Gastrocnemius medialis (tissue), 4 donors: ENCODE results near the gene AKNA. TPM values are rescaled to one million over a fixed set of nuclear protein-coding genes. Genes with fewer than 3 reads are reported as not detected.
"Not testable (repeated sequence)": the region's sequence is repeated elsewhere in the genome, so short reads cannot be mapped to it uniquely, and the experiment has no call there.

ENCODE experiments used
- ATAC-seq, 2 donors: fragments of 150-250 bp; one replicate each; pipeline ENCODE4 v1.9.1; 2016
- DNase-seq, 2 donors: peaks; one replicate each; pipeline ENCODE4 v3.0.0-alpha.2; 2019
- H3K27ac ChIP-seq, 4 donors: fragments of 200-600 bp; sonication (generic); 1 replicate in 1 of 4; 2 replicates in 3 of 4; pipeline ENCODE4 v1.5.1; 2016 to 2018; ENCODE audit warnings: mild to moderate bottlenecking in 2 of 4, moderate library complexity in 1 of 4
- H3K27me3 ChIP-seq, 3 donors: fragments of 200-600 bp; sonication (generic) in 2 of 3; 1 replicate in 1 of 3; 2 replicates in 2 of 3; pipeline versions ENCODE4 v1.5.1 to v1.6.0; 2016 to 2019; ENCODE audit warnings: mild to moderate bottlenecking in 1 of 3, moderate library complexity in 1 of 3
- H3K36me3 ChIP-seq, 2 donors: fragments of 200-600 bp; sonication (generic) in 1 of 2; one replicate each; pipeline ENCODE4 v1.5.1; 2017 to 2018
- H3K4me1 ChIP-seq, 2 donors: fragments of 200-600 bp; sonication (generic) in 1 of 2; one replicate each; pipeline ENCODE4 v1.5.1; 2016 to 2017; ENCODE audit warnings: mild to moderate bottlenecking in 2 of 2
- H3K4me3 ChIP-seq, 4 donors: fragments of 200-600 bp; sonication (generic) in 3 of 4; 1 replicate in 1 of 4; 2 replicates in 3 of 4; pipeline ENCODE4 v1.5.1; 2016 to 2019; ENCODE audit warnings: mild to moderate bottlenecking in 2 of 4
- H3K9me3 ChIP-seq, 3 donors: fragments of 200-600 bp; sonication (generic) in 2 of 3; 1 replicate in 1 of 3; 2 replicates in 2 of 3; pipeline ENCODE4 v1.5.1; 2016 to 2019
- CTCF ChIP-seq, 5 experiments: fragments of 450-650 bp in 3 of 5; fragments of 200-600 bp in 2 of 5; sonication (generic) in 2 of 5; IDR thresholded peaks in 4 of 5; conservative IDR thresholded peaks in 1 of 5; 1 replicate in 4 of 5; 2 replicates in 1 of 5; pipeline ENCODE4 v1.5.1; 2016 to 2019; ENCODE audit warnings: antibody characterized with exemption in 5 of 5, mild to moderate bottlenecking in 3 of 5, moderate library complexity in 3 of 5
- POLR2A ChIP-seq, 2 donors: fragments of 450-650 bp; IDR thresholded peaks; one replicate each; pipeline ENCODE4 v1.6.1; 2017; ENCODE audit warnings: antibody characterized with exemption in 2 of 2, mild to moderate bottlenecking in 2 of 2, moderate library complexity in 2 of 2
- in situ Hi-C, 4 donors: fragments of 200-750 bp; cut with MboI; loops; one replicate each; pipeline versions ENCODE4 v1.15.0 to v1.8.0; 2017; ENCODE audit warnings: low sequenced_read_pairs in 4 of 4
- intact Hi-C: fragments of 100-400 bp; cut with DNase I; formaldehyde crosslinking; loops from one replicate; pipeline ENCODE4 v1.15.1; 2023; ENCODE audit warnings: low total_unique reads
- total RNA-seq, 4 donors: library from RNA; depleted of rRNA; stranded (reverse); fragments of >200 nt; gene quantifications; one replicate each; pipeline versions ENCODE4 v1.1.0 to v1.2.3, GENCODE V29; 2016

Gene AKNA
- total RNA-seq, 4 donors from 2014 or later = 2.8 to 5.7 (median 3.8) TPM

GRCh38 chr9:114335745-114336144 lies 52.0 kb downstream of the AKNA start:
- in situ Hi-C loops = no loop called here
- no peaks in the 10 kb centered on the region for H3K36me3 ChIP-seq

GRCh38 chr9:114334490-114334889 lies 53.3 kb downstream of the AKNA start:
- Histone ChIP-seq H3K27ac (no peak overlapping the region), H3K36me3 (no peaks in the 10 kb centered on the region), H3K27me3 (no peaks in the 10 kb centered on the region), H3K4me3 (no peak overlapping the region), H3K9me3 (no peaks in the 10 kb centered on the region), H3K4me1 (no peaks in the 10 kb centered on the region)
- intact Hi-C loops = no loop called here
- in situ Hi-C loops = no loop called here
- ATAC-seq (no peak), DNase-seq (no peak)
- TF ChIP-seq CTCF (IDR thresholded peaks at IDR 0.05 in 4 of 5, conservative IDR thresholded peaks at IDR 0.05 in 1 of 5) = no peak
- TF ChIP-seq POLR2A (IDR thresholded peaks at IDR 0.05) = no peak

More at GRCh38 chr9:114335745-114336144, 52.0 kb downstream of the AKNA start:
- H3K4me3 ChIP-seq = no peak overlapping the region
- no peaks in the 10 kb centered on the region for H3K27me3 ChIP-seq
- DNase-seq (no peak), ATAC-seq (no peak)
- no peaks in the 10 kb centered on the region for H3K4me1 ChIP-seq
- intact Hi-C loops = no loop called here
- H3K9me3 ChIP-seq = no peaks in the 10 kb centered on the region
- no peak overlapping the region for H3K27ac ChIP-seq
- TF ChIP-seq POLR2A (IDR thresholded peaks at IDR 0.05) (no peak), CTCF (IDR thresholded peaks at IDR 0.05 in 4 of 5, conservative IDR thresholded peaks at IDR 0.05 in 1 of 5) (no peak)

GRCh38 chr9:114333718-114334117 lies 54.1 kb downstream of the AKNA start:
- H3K9me3 ChIP-seq, DNase-seq, H3K36me3 ChIP-seq, H3K4me3 ChIP-seq, ATAC-seq, H3K27me3 ChIP-seq, H3K27ac ChIP-seq, in situ Hi-C loops, H3K4me1 ChIP-seq, intact Hi-C loops: not testable (repeated sequence)

- H3K36me3 ChIP-seq, H3K4me1 ChIP-seq, H3K4me3 ChIP-seq, H3K27ac ChIP-seq, intact Hi-C loops, H3K9me3 ChIP-seq, ATAC-seq, in situ Hi-C loops, DNase-seq, H3K27me3 ChIP-seq: not testable (repeated sequence)
Observed at GRCh38 chr9:114332474-114333040, 55.2 kb downstream of the AKNA start.

- H3K9me3 ChIP-seq, H3K36me3 ChIP-seq, H3K4me3 ChIP-seq, H3K27me3 ChIP-seq, intact Hi-C loops, ATAC-seq, in situ Hi-C loops, H3K27ac ChIP-seq, DNase-seq, H3K4me1 ChIP-seq: not testable (repeated sequence)
Observed at GRCh38 chr9:114331229-114332195, 56.3 kb downstream of the AKNA start.

- no peaks in the 10 kb centered on the region for H3K36me3 ChIP-seq
- no peaks in the 10 kb centered on the region for H3K4me1 ChIP-seq
- ATAC-seq = no peak
- in situ Hi-C loops = no loop called here
- no peak overlapping the region for H3K4me3 ChIP-seq
- no peaks in the 10 kb centered on the region for H3K27me3 ChIP-seq
- intact Hi-C loops = no loop called here
- H3K9me3 ChIP-seq = no peaks in the 10 kb centered on the region
- H3K27ac ChIP-seq = no peak overlapping the region
- TF ChIP-seq POLR2A (IDR thresholded peaks at IDR 0.05) (no peak), CTCF (IDR thresholded peaks at IDR 0.05 in 4 of 5, conservative IDR thresholded peaks at IDR 0.05 in 1 of 5) (no peak)
- no peak for DNase-seq
Observed at GRCh38 chr9:114330636-114331035, 57.1 kb downstream of the AKNA start.

- DNase-seq = not testable (repeated sequence)
Observed at GRCh38 chr9:114329625-114330022, 58.2 kb downstream of the AKNA start, which contains the start of gene ORM2. ORM2 (plus strand) TSS chr9:114329869; CDS start chr9:114329905, 36 bp downstream.

GRCh38 chr9:114328937-114329624 lies 58.7 kb downstream of the AKNA start:
- H3K4me3 ChIP-seq, in situ Hi-C loops, ATAC-seq, DNase-seq, intact Hi-C loops, H3K27me3 ChIP-seq, H3K9me3 ChIP-seq, H3K4me1 ChIP-seq, H3K36me3 ChIP-seq, H3K27ac ChIP-seq: not testable (repeated sequence)

More at GRCh38 chr9:114329625-114330022, 58.2 kb downstream of the AKNA start, which contains the start of gene ORM2:
- ATAC-seq, H3K4me3 ChIP-seq, H3K36me3 ChIP-seq, H3K27me3 ChIP-seq, H3K27ac ChIP-seq, H3K9me3 ChIP-seq, H3K4me1 ChIP-seq, in situ Hi-C loops, intact Hi-C loops: not testable (repeated sequence)
